ENCODE measurements around the gene CEP104. TPM values are rescaled to one million over a fixed set of nuclear protein-coding genes. Genes with fewer than 3 reads are reported as not detected.

The CEP104 gene
- total and polyA plus RNA-seq, 8 donors = 32.5 to 49.5 (median 35.3) TPM

- H3K4me3 ChIP-seq = no peak overlapping the region
- DNase-seq (no peak), ATAC-seq (no peak)
- TF ChIP-seq CTCF (IDR thresholded peaks at IDR 0.05) = no peak
- peaks cover 0 to 89% of the 10 kb centered on the region in 2 donors for H3K36me3 ChIP-seq
- H3K27ac ChIP-seq = no peak overlapping the region
- H3K27me3 ChIP-seq = no peaks in the 10 kb centered on the region
- intact Hi-C loops (cut with DNase I) = no loop called here
- H3K4me1 ChIP-seq = no peaks in the 10 kb centered on the region
- H3K9me3 ChIP-seq = peaks cover 0 to 1% of the 10 kb centered on the region in 2 donors
Observed at GRCh38 chr1:3831689-3832088, 25.3 kb downstream of the CEP104 start.

GRCh38 chr1:3828391-3828790 lies 28.6 kb downstream of the CEP104 start:
- H3K9me3 ChIP-seq = no peaks in the 10 kb centered on the region
- peaks cover 0 to 100% of the 10 kb centered on the region in 2 donors for H3K36me3 ChIP-seq
- no peak overlapping the region for H3K27ac ChIP-seq
- ATAC-seq (no peak), DNase-seq (no peak)
- no peak overlapping the region for H3K4me3 ChIP-seq
- no peaks in the 10 kb centered on the region for H3K4me1 ChIP-seq
- intact Hi-C loops (cut with DNase I) = no loop called here
- TF ChIP-seq CTCF (IDR thresholded peaks at IDR 0.05) = no peak
- H3K27me3 ChIP-seq = no peaks in the 10 kb centered on the region

GRCh38 chr1:3827813-3828307 lies 29.2 kb downstream of the CEP104 start:
- no peak for ATAC-seq
- no peak for DNase-seq
- Histone ChIP-seq H3K4me1 (no peaks in the 10 kb centered on the region), H3K27me3 (no peaks in the 10 kb centered on the region), H3K9me3 (no peaks in the 10 kb centered on the region), H3K27ac (no peak overlapping the region), H3K36me3 (peaks cover 0 to 100% of the 10 kb centered on the region in 2 donors), H3K4me3 (no peak overlapping the region)
- intact Hi-C loops (cut with DNase I) = no loop called here
- TF ChIP-seq CTCF (IDR thresholded peaks at IDR 0.05) = no peak

- no peak for TF ChIP-seq CTCF (IDR thresholded peaks at IDR 0.05)
- ATAC-seq (no peak), DNase-seq (no peak)
- Histone ChIP-seq H3K36me3 (peaks cover 0 to 100% of the 10 kb centered on the region in 2 donors), H3K9me3 (no peaks in the 10 kb centered on the region), H3K4me3 (no peak overlapping the region), H3K27me3 (no peaks in the 10 kb centered on the region), H3K4me1 (no peaks in the 10 kb centered on the region), H3K27ac (no peak overlapping the region)
- intact Hi-C loops (cut with DNase I) = no loop called here
Observed at GRCh38 chr1:3825356-3825755, 31.7 kb downstream of the CEP104 start.

DNA sequence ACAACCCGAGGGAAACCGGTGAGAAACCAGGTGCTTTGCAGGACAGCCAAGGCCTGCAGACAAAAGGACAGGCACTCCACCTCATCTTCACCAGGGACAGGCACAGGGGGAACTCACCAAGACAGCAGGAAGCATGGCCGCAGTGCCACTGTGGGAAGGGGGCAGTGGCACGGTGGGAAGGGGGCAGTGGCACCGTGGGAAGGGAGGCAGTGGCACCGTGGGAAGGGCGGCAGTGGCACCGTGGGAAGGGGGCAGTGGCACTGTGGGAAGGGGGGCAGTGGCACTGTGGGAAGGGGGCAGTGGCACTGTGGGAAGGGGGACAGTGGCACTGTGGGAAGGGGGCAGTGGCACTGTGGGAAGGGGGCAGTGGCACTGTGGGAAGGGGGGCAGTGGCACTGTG lies 32.4 kb downstream of the CEP104 start:
- H3K4me3 ChIP-seq = no peak overlapping the region
- no peaks in the 10 kb centered on the region for H3K9me3 ChIP-seq
- no peaks in the 10 kb centered on the region for H3K4me1 ChIP-seq
- DNase-seq (no peak), ATAC-seq (no peak)
- H3K27me3 ChIP-seq = no peaks in the 10 kb centered on the region
- peaks cover 0 to 100% of the 10 kb centered on the region in 2 donors for H3K36me3 ChIP-seq
- TF ChIP-seq CTCF (IDR thresholded peaks at IDR 0.05) = no peak
- intact Hi-C loops (cut with DNase I) = no loop called here
- no peak overlapping the region for H3K27ac ChIP-seq
